Keratinocyte (primary cell): ENCODE results near the gene TSR1. TPM values are rescaled to one million over a fixed set of nuclear protein-coding genes. Genes with fewer than 3 reads are reported as not detected.

Source experiments
- DNase-seq: peaks from one replicate; pipeline ENCODE4 v3.0.0-alpha.2; 2011; ENCODE audit warnings: low read depth, missing footprints, low spot score
- FAIRE-seq: peaks from 2 replicates; lab custom pipeline; 2011; peaks lifted over from hg19 to GRCh38; lab: Jason Lieb, UNC
- H2AFZ ChIP-seq: 2 replicates; pipeline ENCODE4 v1.6.0; 2012; ENCODE audit warnings: low read length, control low read depth, inconsistent platforms; ENCODE audit not compliant: control insufficient read depth
- H3K27ac ChIP-seq: 2 replicates; pipeline ENCODE4 v1.5.1; 2011; ENCODE audit warnings: low read length; ENCODE audit not compliant: control insufficient read depth, insufficient read depth
- H3K27me3 ChIP-seq: 3 replicates; pipeline ENCODE4 v1.6.0; 2011; ENCODE audit warnings: low read length; ENCODE audit not compliant: control insufficient read depth, insufficient read depth; ENCODE audit errors: extremely low read depth
- H3K36me3 ChIP-seq, 2 experiments: 2 replicates in 1 of 2; 3 replicates in 1 of 2; pipeline ENCODE4 v1.5.1; 2011; ENCODE audit warnings: low read length in 2 of 2, mild to moderate bottlenecking in 1 of 2; ENCODE audit not compliant: control insufficient read depth in 2 of 2, insufficient read depth in 2 of 2; ENCODE audit errors: extremely low read depth in 1 of 2
- H3K4me1 ChIP-seq: 3 replicates; pipeline ENCODE4 v1.5.1; 2011; ENCODE audit warnings: low read length; ENCODE audit not compliant: control insufficient read depth, insufficient read depth; ENCODE audit errors: extremely low read depth
- H3K4me2 ChIP-seq: 3 replicates; pipeline ENCODE4 v1.6.0; 2011; ENCODE audit warnings: low read depth, low read length; ENCODE audit not compliant: control insufficient read depth, insufficient read depth; ENCODE audit errors: extremely low read depth
- H3K4me3 ChIP-seq, 3 experiments: fragments of 200-600 bp in 1 of 3; sonication (generic) in 1 of 3; 2 replicates in 2 of 3; 3 replicates in 1 of 3; pipeline ENCODE4 v1.5.1; 2011 to 2016; ENCODE audit warnings: low read length in 3 of 3, mild to moderate bottlenecking in 3 of 3, control low read depth in 2 of 3, inconsistent platforms in 1 of 3, low read depth in 1 of 3, mixed read lengths in 1 of 3, mixed run types in 1 of 3, moderate library complexity in 1 of 3; ENCODE audit not compliant: control insufficient read depth in 2 of 3, insufficient read depth in 2 of 3; ENCODE audit errors: extremely low read depth in 1 of 3
- H3K79me2 ChIP-seq: 2 replicates; pipeline ENCODE4 v1.6.0; 2012; ENCODE audit warnings: low read length; ENCODE audit not compliant: control insufficient read depth, insufficient read depth
- H3K9ac ChIP-seq: 3 replicates; pipeline ENCODE4 v1.6.0; 2011; ENCODE audit warnings: low read length; ENCODE audit not compliant: control insufficient read depth, insufficient read depth; ENCODE audit errors: extremely low read depth
- H3K9me1 ChIP-seq: 3 replicates; pipeline ENCODE4 v1.6.0; 2011; ENCODE audit warnings: low read length; ENCODE audit not compliant: control insufficient read depth, insufficient read depth; ENCODE audit errors: extremely low read depth
- H3K9me3 ChIP-seq: 2 replicates; pipeline ENCODE4 v1.5.1; 2012; ENCODE audit warnings: low read depth, low read length; ENCODE audit not compliant: control insufficient read depth
- H4K20me1 ChIP-seq: 3 replicates; pipeline ENCODE4 v1.6.0; 2011; ENCODE audit warnings: low read length; ENCODE audit not compliant: control insufficient read depth, insufficient read depth; ENCODE audit errors: extremely low read depth
- EZH2 ChIP-seq: IDR thresholded peaks from one replicate; pipeline ENCODE4 v1.6.1; 2012; ENCODE audit warnings: inconsistent platforms, mild to moderate bottlenecking, low read length, moderate library complexity
- dilution Hi-C: fragments of 300-500 bp; cut with MboI; formaldehyde crosslinking; loops from one replicate; pipeline ENCODE4 v1.7.0; 2020; ENCODE audit warnings: low sequenced_read_pairs; ENCODE audit not compliant: extremely low pct_ligation_motif_present
- polyA plus RNA-seq, 5 experiments: library from polyadenylated mRNA; depleted of rRNA in 3 of 5; stranded (reverse) in 3 of 5; stranded (forward) in 1 of 5; unstranded in 1 of 5; fragments of >200 nt; gene quantifications; 1 replicate in 1 of 5; 2 replicates in 3 of 5; 3 replicates in 1 of 5; pipeline versions ENCODE4 v1.2.1 to v1.2.3, GENCODE V29; 2011 to 2012; ENCODE audit warnings: missing spikeins in 2 of 5, low read depth in 1 of 5, low replicate concordance in 1 of 5
- TF ChIP-seq, protein P1 (sequence below), 3 experiments: IDR thresholded peaks in 1 of 3; conservative IDR thresholded peaks in 1 of 3; optimal IDR thresholded peaks in 1 of 3; 2 replicates in 2 of 3; 3 replicates in 1 of 3; pipeline versions ENCODE3 to v1.5.1; 2011; ENCODE audit warnings: low read length in 3 of 3, mild to moderate bottlenecking in 3 of 3, moderate library complexity in 2 of 3, control low read depth in 1 of 3, inconsistent platforms in 1 of 3; ENCODE audit not compliant: insufficient read depth in 2 of 3; ENCODE audit errors: extremely low read depth in 1 of 3

The TSR1 gene
- polyA plus RNA-seq, 1 donor (not counting 4 experiments of a cell fraction or from before 2014, with no cell fraction given): 17.1 TPM

DNA sequence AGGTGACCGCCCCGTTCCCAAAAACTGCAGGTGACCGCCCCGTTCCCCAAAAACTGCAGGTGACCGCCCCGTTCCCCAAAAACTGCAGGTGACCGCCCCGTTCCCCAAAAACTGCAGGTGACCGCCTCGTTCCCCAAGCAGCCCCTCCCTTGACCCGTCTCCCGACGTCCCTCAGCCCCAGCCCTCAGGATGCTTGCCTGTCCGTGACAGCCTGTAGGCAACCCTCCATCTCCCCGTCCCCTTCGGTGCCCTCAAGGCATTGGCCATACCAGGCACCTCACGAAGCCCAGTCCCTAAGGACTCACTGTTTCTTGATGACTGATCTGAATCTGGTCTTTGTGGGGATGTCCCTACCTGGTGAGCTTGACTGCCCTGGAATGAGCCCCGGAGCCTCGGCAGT is 26.2 kb upstream of the TSR1 start:
- no peak for FAIRE-seq
- no peak overlapping the region for H3K9ac ChIP-seq

DNA sequence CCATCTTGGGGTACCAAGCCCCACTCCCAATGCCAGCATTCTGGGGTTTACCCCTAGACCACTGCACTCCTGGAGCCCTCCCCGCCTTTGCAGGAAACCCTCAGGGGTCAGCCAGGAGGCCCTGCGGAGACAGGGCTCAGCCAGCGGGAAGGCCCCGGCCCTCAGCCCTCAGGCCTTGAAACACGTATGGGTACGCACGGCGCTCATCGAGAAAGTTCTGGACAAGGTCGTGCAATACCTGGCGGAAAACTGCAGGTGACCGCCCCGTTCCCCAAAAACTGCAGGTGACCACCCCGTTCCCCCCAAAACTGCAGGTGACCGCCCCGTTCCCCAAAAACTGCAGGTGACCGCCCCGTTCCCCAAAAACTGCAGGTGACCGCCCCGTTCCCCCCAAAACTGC is 25.8 kb upstream of the TSR1 start:
- dilution Hi-C loops: no loop called here
- Histone ChIP-seq H3K9me3 (no peaks in the 10 kb centered on the region), H3K27me3 (no peaks in the 10 kb centered on the region), H3K4me1 (peaks cover 16% of the 10 kb centered on the region), H3K4me2 (no peak overlapping the region), H3K9me1 (no peaks in the 10 kb centered on the region), H2AFZ (no peak overlapping the region), H3K79me2 (no peaks in the 10 kb centered on the region), H3K36me3 (peaks cover 5 to 9% of the 10 kb centered on the region in 2 experiments), H4K20me1 (no peaks in the 10 kb centered on the region), H3K9ac (no peak overlapping the region), H3K4me3 (no peak overlapping the region), H3K27ac (no peak overlapping the region)
- TF ChIP-seq, protein P1, sequence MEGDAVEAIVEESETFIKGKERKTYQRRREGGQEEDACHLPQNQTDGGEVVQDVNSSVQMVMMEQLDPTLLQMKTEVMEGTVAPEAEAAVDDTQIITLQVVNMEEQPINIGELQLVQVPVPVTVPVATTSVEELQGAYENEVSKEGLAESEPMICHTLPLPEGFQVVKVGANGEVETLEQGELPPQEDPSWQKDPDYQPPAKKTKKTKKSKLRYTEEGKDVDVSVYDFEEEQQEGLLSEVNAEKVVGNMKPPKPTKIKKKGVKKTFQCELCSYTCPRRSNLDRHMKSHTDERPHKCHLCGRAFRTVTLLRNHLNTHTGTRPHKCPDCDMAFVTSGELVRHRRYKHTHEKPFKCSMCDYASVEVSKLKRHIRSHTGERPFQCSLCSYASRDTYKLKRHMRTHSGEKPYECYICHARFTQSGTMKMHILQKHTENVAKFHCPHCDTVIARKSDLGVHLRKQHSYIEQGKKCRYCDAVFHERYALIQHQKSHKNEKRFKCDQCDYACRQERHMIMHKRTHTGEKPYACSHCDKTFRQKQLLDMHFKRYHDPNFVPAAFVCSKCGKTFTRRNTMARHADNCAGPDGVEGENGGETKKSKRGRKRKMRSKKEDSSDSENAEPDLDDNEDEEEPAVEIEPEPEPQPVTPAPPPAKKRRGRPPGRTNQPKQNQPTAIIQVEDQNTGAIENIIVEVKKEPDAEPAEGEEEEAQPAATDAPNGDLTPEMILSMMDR (optimal IDR thresholded peaks at IDR 0.05 in 1 of 3, IDR thresholded peaks at IDR 0.05 in 1 of 3, conservative IDR thresholded peaks at IDR 0.05 in 1 of 3; ENCODE audit: extremely low read depth in 1 of 3, insufficient read depth in 2 of 3, low read length in 3 of 3): no peak
- TF ChIP-seq EZH2: no peak
- no peak for FAIRE-seq
- no peak for DNase-seq

More for the DNA sequence above, 26.2 kb upstream of the TSR1 start:
- no peak for DNase-seq
- no peak overlapping the region for H3K4me3 ChIP-seq
- no peak overlapping the region for H2AFZ ChIP-seq
- no peaks in the 10 kb centered on the region for H3K27me3 ChIP-seq
- TF ChIP-seq, protein P1 (optimal IDR thresholded peaks at IDR 0.05 in 1 of 3, IDR thresholded peaks at IDR 0.05 in 1 of 3, conservative IDR thresholded peaks at IDR 0.05 in 1 of 3; ENCODE audit: extremely low read depth in 1 of 3, insufficient read depth in 2 of 3, low read length in 3 of 3): no peak
- no peak for TF ChIP-seq EZH2
- no peak overlapping the region for H3K4me2 ChIP-seq
- H3K4me1 ChIP-seq: peaks cover 16% of the 10 kb centered on the region
- H3K9me3 ChIP-seq: no peaks in the 10 kb centered on the region
- dilution Hi-C loops: no loop called here
- no peaks in the 10 kb centered on the region for H3K79me2 ChIP-seq
- peaks cover 5 to 9% of the 10 kb centered on the region in 2 experiments for H3K36me3 ChIP-seq
- no peaks in the 10 kb centered on the region for H3K9me1 ChIP-seq
- no peaks in the 10 kb centered on the region for H4K20me1 ChIP-seq
- H3K27ac ChIP-seq: no peak overlapping the region
